Measurements from ENCODE around the gene ASB16.

DNA sequence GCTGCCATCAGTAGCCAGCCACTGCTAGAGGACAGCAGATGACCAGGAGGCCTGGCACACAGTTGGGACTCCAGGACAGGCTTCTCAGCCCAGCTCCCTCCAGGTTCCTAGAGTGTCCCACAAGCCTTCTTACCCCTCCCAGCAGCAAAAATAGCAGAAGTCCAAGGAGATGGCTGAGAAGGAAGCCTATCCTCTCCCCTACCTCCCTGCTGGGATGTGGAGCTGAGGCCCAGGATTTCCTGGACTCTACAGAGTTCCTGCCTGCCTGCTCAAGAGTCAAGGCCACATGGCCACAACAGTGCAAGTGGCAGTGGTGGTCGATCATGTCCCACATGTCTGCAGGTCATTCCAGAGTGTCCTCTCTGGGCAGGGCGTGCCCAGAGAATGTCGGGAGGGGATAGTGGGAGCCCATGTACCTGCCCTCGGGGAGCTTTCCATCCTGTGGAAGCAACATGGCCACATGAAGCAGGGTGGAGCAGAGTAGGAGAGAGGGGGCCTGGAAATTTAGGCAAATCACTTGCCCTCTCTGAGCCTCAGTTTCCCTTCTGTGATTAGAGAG lies 36.5 kb upstream of the ASB16 start:
- no peak for TF ChIP-seq CBFB (CRISPR knock-in tag; IDR thresholded peaks at IDR 0.05; ENCODE audit: low read depth)
- TF ChIP-seq TCF7 (CRISPR knock-in tag; IDR thresholded peaks at IDR 0.05; ENCODE audit: low read depth): no peak
- TF ChIP-seq, protein P1, sequence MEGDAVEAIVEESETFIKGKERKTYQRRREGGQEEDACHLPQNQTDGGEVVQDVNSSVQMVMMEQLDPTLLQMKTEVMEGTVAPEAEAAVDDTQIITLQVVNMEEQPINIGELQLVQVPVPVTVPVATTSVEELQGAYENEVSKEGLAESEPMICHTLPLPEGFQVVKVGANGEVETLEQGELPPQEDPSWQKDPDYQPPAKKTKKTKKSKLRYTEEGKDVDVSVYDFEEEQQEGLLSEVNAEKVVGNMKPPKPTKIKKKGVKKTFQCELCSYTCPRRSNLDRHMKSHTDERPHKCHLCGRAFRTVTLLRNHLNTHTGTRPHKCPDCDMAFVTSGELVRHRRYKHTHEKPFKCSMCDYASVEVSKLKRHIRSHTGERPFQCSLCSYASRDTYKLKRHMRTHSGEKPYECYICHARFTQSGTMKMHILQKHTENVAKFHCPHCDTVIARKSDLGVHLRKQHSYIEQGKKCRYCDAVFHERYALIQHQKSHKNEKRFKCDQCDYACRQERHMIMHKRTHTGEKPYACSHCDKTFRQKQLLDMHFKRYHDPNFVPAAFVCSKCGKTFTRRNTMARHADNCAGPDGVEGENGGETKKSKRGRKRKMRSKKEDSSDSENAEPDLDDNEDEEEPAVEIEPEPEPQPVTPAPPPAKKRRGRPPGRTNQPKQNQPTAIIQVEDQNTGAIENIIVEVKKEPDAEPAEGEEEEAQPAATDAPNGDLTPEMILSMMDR (IDR thresholded peaks at IDR 0.05): no peak
- no peak for TF ChIP-seq MXD4 (CRISPR knock-in tag; IDR thresholded peaks at IDR 0.05; ENCODE audit: borderline replicate concordance)
- TF ChIP-seq ESRRA (CRISPR knock-in tag; IDR thresholded peaks at IDR 0.05; ENCODE audit: borderline replicate concordance): no peak
